ENCODE data around the gene POM121L2. TPM values are rescaled to one million over a fixed set of nuclear protein-coding genes. Genes with fewer than 3 reads are reported as not detected.

The POM121L2 gene
- total RNA-seq, 2 donors from 2014 or later: 0.11 TPM; not detected in 1

- intact Hi-C loops (cut with DNase I, micrococcal nuclease): no loop called here
- ATAC-seq: peak; percentile 38
- no peak for DNase-seq
Measured at GRCh38 chr6:27295301-27296079, 16.6 kb downstream of the POM121L2 start.

- intact Hi-C loops (cut with DNase I, micrococcal nuclease): no loop called here
- DNase-seq (no peak), ATAC-seq (no peak)
Measured at GRCh38 chr6:27294409-27294808, 17.7 kb downstream of the POM121L2 start.

- intact Hi-C loops (cut with DNase I, micrococcal nuclease): no loop called here
- DNase-seq (no peak), ATAC-seq (no peak)
Measured at GRCh38 chr6:27293436-27294098, 18.5 kb downstream of the POM121L2 start.

GRCh38 chr6:27290850-27291208 is 21.2 kb downstream of the POM121L2 start:
- ATAC-seq (no peak), DNase-seq (no peak)
- intact Hi-C loops (cut with DNase I, micrococcal nuclease): no loop called here

- intact Hi-C loops (cut with DNase I, micrococcal nuclease): no loop called here
- DNase-seq (no peak), ATAC-seq (no peak)
Measured at GRCh38 chr6:27290065-27290849, 21.8 kb downstream of the POM121L2 start.

- intact Hi-C loops (cut with DNase I, micrococcal nuclease): no loop called here
- ATAC-seq (no peak), DNase-seq (no peak)
Measured at GRCh38 chr6:27288136-27289044, 23.7 kb downstream of the POM121L2 start.

- DNase-seq (no peak), ATAC-seq (no peak)
- intact Hi-C loops (cut with DNase I, micrococcal nuclease): no loop called here
Measured at GRCh38 chr6:27287751-27288135, 24.3 kb downstream of the POM121L2 start.

GRCh38 chr6:27286141-27286540 is 25.9 kb downstream of the POM121L2 start:
- no peak for DNase-seq
- intact Hi-C loops (cut with DNase I, micrococcal nuclease): no loop called here
- ATAC-seq: no peak

GRCh38 chr6:27283279-27283678 is 28.8 kb downstream of the POM121L2 start:
- intact Hi-C loops (cut with DNase I, micrococcal nuclease): no loop called here
- ATAC-seq (no peak), DNase-seq (no peak)

- no peak for DNase-seq
- ATAC-seq: no peak
- intact Hi-C loops (cut with DNase I, micrococcal nuclease): no loop called here
Measured at GRCh38 chr6:27281569-27281968, 30.5 kb downstream of the POM121L2 start.

- no peak for ATAC-seq
Measured at GRCh38 chr6:27281105-27281539, 31.0 kb downstream of the POM121L2 start.

GRCh38 chr6:27280540-27281000 is 31.5 kb downstream of the POM121L2 start:
- no peak for DNase-seq
- no peak for ATAC-seq
- intact Hi-C loops (cut with DNase I, micrococcal nuclease): no loop called here

More at GRCh38 chr6:27281105-27281539, 31.0 kb downstream of the POM121L2 start:
- DNase-seq: no peak
- intact Hi-C loops (cut with DNase I, micrococcal nuclease): no loop called here

- intact Hi-C loops (cut with DNase I, micrococcal nuclease): no loop called here
- DNase-seq: no peak
- no peak for ATAC-seq
Measured at GRCh38 chr6:27280064-27280539, 32.0 kb downstream of the POM121L2 start.

- intact Hi-C loops (cut with DNase I, micrococcal nuclease): no loop called here
- no peak for DNase-seq
- no peak for ATAC-seq
Measured at GRCh38 chr6:27279513-27280063, 32.5 kb downstream of the POM121L2 start.

- no peak for DNase-seq
- no peak for ATAC-seq
- intact Hi-C loops (cut with DNase I, micrococcal nuclease): no loop called here
Measured at GRCh38 chr6:27275025-27275956, 36.8 kb downstream of the POM121L2 start.

GRCh38 chr6:27273783-27274182 is 38.3 kb downstream of the POM121L2 start:
- intact Hi-C loops (cut with DNase I, micrococcal nuclease): no loop called here
- no peak for ATAC-seq

GRCh38 chr6:27268803-27269202 is 43.3 kb downstream of the POM121L2 start:
- intact Hi-C loops (cut with DNase I, micrococcal nuclease): no loop called here
- no peak for ATAC-seq
- DNase-seq: no peak

More at GRCh38 chr6:27273783-27274182, 38.3 kb downstream of the POM121L2 start:
- no peak for DNase-seq
